Fibroblast of lung (primary cell): Measurements from ENCODE around the gene ASB6. TPM values are rescaled to one million over a fixed set of nuclear protein-coding genes. Genes with fewer than 3 reads are reported as not detected.

Experiments used
- DNase-seq, 2 donors: peaks; one replicate each; pipeline versions ENCODE4 v3.0.0 to v3.0.0-alpha.2; 2010; ENCODE audit warnings: low read depth in 2 of 2
- H2AFZ ChIP-seq: 2 replicates; pipeline ENCODE4 v1.5.1; 2012; ENCODE audit warnings: low read length, control low read depth, inconsistent platforms
- H3K27ac ChIP-seq: 2 replicates; pipeline ENCODE4 v1.5.1; 2011; ENCODE audit warnings: low read length, control low read depth; ENCODE audit not compliant: insufficient read depth
- H3K27me3 ChIP-seq: 2 replicates; pipeline ENCODE4 v1.5.1; 2011; ENCODE audit warnings: mild to moderate bottlenecking, low read length; ENCODE audit not compliant: control insufficient read depth, insufficient read depth
- H3K36me3 ChIP-seq: 2 replicates; pipeline ENCODE4 v1.5.1; 2011; ENCODE audit warnings: low read length; ENCODE audit not compliant: control insufficient read depth, insufficient read depth
- H3K4me1 ChIP-seq: 2 replicates; pipeline ENCODE4 v1.5.1; 2011; ENCODE audit warnings: low read length; ENCODE audit not compliant: control insufficient read depth, insufficient read depth; ENCODE audit errors: extremely low read depth
- H3K4me2 ChIP-seq: 2 replicates; pipeline ENCODE4 v1.5.1; 2011; ENCODE audit warnings: low read length, control low read depth; ENCODE audit not compliant: insufficient read depth; ENCODE audit errors: extremely low read depth
- H3K4me3 ChIP-seq, 4 experiments: fragments of 200-600 bp in 1 of 4; sonication (generic) in 1 of 4; replicated peaks in 1 of 4; 2 replicates each; pipeline ENCODE4 v1.5.1; 2011 to 2016; ENCODE audit warnings: low read length in 4 of 4, low read depth in 3 of 4, mild to moderate bottlenecking in 3 of 4, control low read depth in 2 of 4, inconsistent platforms in 1 of 4, mixed read lengths in 1 of 4; ENCODE audit not compliant: insufficient read depth in 1 of 4; ENCODE audit errors: control extremely low read depth in 1 of 4
- H3K79me2 ChIP-seq: 2 replicates; pipeline ENCODE4 v1.5.1; 2012; ENCODE audit warnings: mild to moderate bottlenecking, low read length, inconsistent platforms; ENCODE audit not compliant: control insufficient read depth, insufficient read depth
- H3K9ac ChIP-seq: 2 replicates; pipeline ENCODE4 v1.5.1; 2011; ENCODE audit warnings: mild to moderate bottlenecking, low read length, control low read depth; ENCODE audit not compliant: insufficient read depth
- H3K9me3 ChIP-seq: 2 replicates; pipeline ENCODE4 v1.5.1; 2012; ENCODE audit warnings: low read depth, low read length; ENCODE audit not compliant: control insufficient read depth, insufficient read depth
- H4K20me1 ChIP-seq: 2 replicates; pipeline ENCODE4 v1.5.1; 2011; ENCODE audit warnings: low read length; ENCODE audit not compliant: control insufficient read depth, insufficient read depth; ENCODE audit errors: extremely low read depth
- CTCF ChIP-seq, 2 donors: IDR thresholded peaks in 1 of 2; conservative IDR thresholded peaks in 1 of 2; 1 replicate in 1 of 2; 2 replicates in 1 of 2; pipeline ENCODE4 v1.5.1; 2011 to 2012; ENCODE audit warnings: low read length in 2 of 2, control low read depth in 1 of 2, inconsistent platforms in 1 of 2, low read depth in 1 of 2, mild to moderate bottlenecking in 1 of 2
- EZH2 ChIP-seq: IDR thresholded peaks from 2 replicates; pipeline ENCODE4 v1.5.1; 2012; ENCODE audit warnings: low read length, control low read depth, mild to moderate bottlenecking; ENCODE audit errors: missing control alignments
- polyA plus RNA-seq, 2 donors: library from polyadenylated mRNA; depleted of rRNA in 1 of 2; stranded (reverse) in 1 of 2; unstranded in 1 of 2; fragments of >200 nt; gene quantifications; 2 replicates each; pipeline ENCODE4 v1.2.1, GENCODE V29; 2011 to 2012; ENCODE audit warnings: missing spikeins in 1 of 2
- total RNA-seq: library from RNA; depleted of rRNA; stranded (reverse); fragments of >200 nt; gene quantifications from 2 replicates; pipeline ENCODE4 v1.2.1, GENCODE V29; 2014

The ASB6 gene
- total and polyA plus RNA-seq, 2 donors (not counting 1 experiment from before 2014, with no cell fraction given): 14.4 to 15.4 TPM

- Histone ChIP-seq H3K9me3 (no peaks in the 10 kb centered on the region), H3K9ac (no peak overlapping the region), H3K27ac (no peak overlapping the region), H3K27me3 (no peaks in the 10 kb centered on the region), H4K20me1 (no peaks in the 10 kb centered on the region), H3K4me1 (peaks cover 2% of the 10 kb centered on the region), H3K4me2 (no peak overlapping the region), H3K4me3 (no peak overlapping the region), H3K36me3 (no peaks in the 10 kb centered on the region), H3K79me2 (no peaks in the 10 kb centered on the region), H2AFZ (no peak overlapping the region)
- TF ChIP-seq CTCF (conservative IDR thresholded peaks at IDR 0.05 in 1 of 2, IDR thresholded peaks at IDR 0.05 in 1 of 2; ENCODE audit: low read depth in 1 of 2, low read length in 2 of 2) (no peak), EZH2 (no peak)
- peak in 1 of 2 donors; percentile 66 for DNase-seq
Measured at GRCh38 chr9:129586685-129587084, 55.3 kb downstream of the ASB6 start.

GRCh38 chr9:129586245-129586644, 55.7 kb downstream of the ASB6 start:
- no peaks in the 10 kb centered on the region for H3K9me3 ChIP-seq
- TF ChIP-seq CTCF (conservative IDR thresholded peaks at IDR 0.05 in 1 of 2, IDR thresholded peaks at IDR 0.05 in 1 of 2; ENCODE audit: low read depth in 1 of 2, low read length in 2 of 2) (no peak), EZH2 (no peak)
- no peaks in the 10 kb centered on the region for H3K79me2 ChIP-seq
- no peak overlapping the region for H2AFZ ChIP-seq
- H3K4me3 ChIP-seq: no peak overlapping the region
- H3K4me2 ChIP-seq: no peak overlapping the region
- no peaks in the 10 kb centered on the region for H4K20me1 ChIP-seq
- H3K27ac ChIP-seq: no peak overlapping the region
- peaks cover 2% of the 10 kb centered on the region for H3K4me1 ChIP-seq
- no peaks in the 10 kb centered on the region for H3K27me3 ChIP-seq
- no peak overlapping the region for H3K9ac ChIP-seq
- no peak for DNase-seq
- no peaks in the 10 kb centered on the region for H3K36me3 ChIP-seq

GRCh38 chr9:129585352-129585751, 56.6 kb downstream of the ASB6 start:
- Histone ChIP-seq H3K36me3 (no peaks in the 10 kb centered on the region), H3K27me3 (no peaks in the 10 kb centered on the region), H3K9ac (no peak overlapping the region), H2AFZ (no peak overlapping the region), H3K4me2 (no peak overlapping the region), H3K27ac (no peak overlapping the region), H4K20me1 (no peaks in the 10 kb centered on the region), H3K79me2 (no peaks in the 10 kb centered on the region), H3K4me3 (no peak overlapping the region), H3K9me3 (no peaks in the 10 kb centered on the region), H3K4me1 (peaks cover 2% of the 10 kb centered on the region)
- no peak for TF ChIP-seq EZH2
- no peak for DNase-seq

Other genes starting within 250 kb of the ASB6 start
- 0.17 and 0.26 TPM in 2 replicates for gene C9orf50, start 21.1 kb downstream of the ASB6 start, total RNA-seq
- 0.14 and 0.16 TPM in 2 replicates for gene C9orf50, start 21.1 kb downstream of the ASB6 start, polyA plus RNA-seq
- 33.1 and 34.2 TPM in 2 replicates for gene NTMT1, start 16.0 kb downstream of the ASB6 start, total RNA-seq
- 51.9 and 62.1 TPM in 2 replicates for gene NTMT1, start 16.0 kb downstream of the ASB6 start, polyA plus RNA-seq
- 4.6 and 11.7 TPM in 2 replicates for gene PRRX2, start 23.5 kb upstream of the ASB6 start, total RNA-seq
- gene PRRX2, start 23.5 kb upstream of the ASB6 start, polyA plus RNA-seq: 3.4 and 4.4 TPM in 2 replicates
- 9.6 and 16.7 TPM in 2 replicates for gene PTGES, start 110.9 kb upstream of the ASB6 start, total RNA-seq
- 8.8 and 13.3 TPM in 2 replicates for gene PTGES, start 110.9 kb upstream of the ASB6 start, polyA plus RNA-seq
- 18.7 and 20.3 TPM in 2 replicates for gene TOR1B, start 161.0 kb upstream of the ASB6 start, total RNA-seq
- 29.5 and 33.6 TPM in 2 replicates for gene TOR1B, start 161.0 kb upstream of the ASB6 start, polyA plus RNA-seq
- 31.1 and 31.5 TPM in 2 replicates for gene TOR1A, start 182.0 kb upstream of the ASB6 start, total RNA-seq
- gene TOR1A, start 182.0 kb upstream of the ASB6 start, polyA plus RNA-seq: 80.2 and 101 TPM in 2 replicates
- gene C9orf78, start 193.1 kb upstream of the ASB6 start, total RNA-seq: 39.8 TPM in 2 replicates
- gene C9orf78, start 193.1 kb upstream of the ASB6 start, polyA plus RNA-seq: 88.6 and 92.6 TPM in 2 replicates
- gene USP20, start 193.3 kb upstream of the ASB6 start, total RNA-seq: 7.4 and 12.9 TPM in 2 replicates
- gene USP20, start 193.3 kb upstream of the ASB6 start, polyA plus RNA-seq: 6.7 and 6.8 TPM in 2 replicates